M059J (cell line): Measurements from ENCODE around the gene TTC39C. TPM values are rescaled to one million over a fixed set of nuclear protein-coding genes. Genes with fewer than 3 reads are reported as not detected.
"Not testable (repeated sequence)": the region's sequence is repeated elsewhere in the genome, so short reads cannot be mapped to it uniquely, and the experiment has no call there.

Experiments used
- DNase-seq: peaks from one replicate; pipeline ENCODE4 v3.0.0-alpha.2; 2012; ENCODE audit warnings: low read depth
- total RNA-seq: library from RNA; depleted of rRNA; stranded (reverse); fragments of >200 nt; shearing (Covaris generic); gene quantifications from 2 replicates; pipeline ENCODE4 v1.2.3, GENCODE V29; 2014

Gene TTC39C
- total RNA-seq, 1 experiment from 2014 or later = 29.2 TPM

DNA sequence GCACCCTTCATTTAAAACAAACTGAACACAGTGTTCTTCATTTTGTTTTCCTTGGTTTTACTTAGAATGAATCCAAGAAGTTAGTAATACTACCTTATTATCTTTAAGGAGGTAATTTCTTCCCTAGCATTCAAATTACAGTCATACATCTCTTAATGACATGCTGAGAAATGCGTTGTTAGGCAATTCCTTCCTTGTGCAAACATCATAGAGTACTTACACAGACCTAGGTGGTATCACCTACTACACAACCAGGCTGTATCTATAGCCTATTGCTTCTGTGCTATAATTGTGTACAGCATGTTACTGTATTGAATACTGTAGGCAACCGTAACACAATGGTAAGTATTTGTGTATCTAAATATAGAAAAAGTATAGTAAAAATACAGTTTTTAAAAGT, 115.9 kb downstream of the TTC39C start:
- no peak for DNase-seq

DNA sequence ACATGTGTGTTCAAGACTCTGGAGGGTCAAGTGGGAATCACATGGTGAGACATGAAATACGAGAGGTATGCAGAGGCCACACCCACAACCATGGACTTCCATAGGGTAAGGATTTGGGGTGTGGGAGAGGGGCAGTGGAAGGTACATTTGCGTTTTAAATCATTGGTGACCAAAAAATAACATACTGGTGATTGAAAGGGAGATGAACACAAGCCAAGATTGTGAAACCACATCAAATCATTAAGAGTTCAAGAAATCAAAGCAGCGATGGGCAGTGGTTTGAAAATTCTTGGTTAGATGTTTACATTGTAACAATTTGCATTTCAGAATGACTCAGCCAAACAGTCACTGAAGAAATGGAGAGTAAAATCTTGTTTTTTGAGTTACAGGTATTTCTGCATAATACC, 122.4 kb downstream of the TTC39C start:
- DNase-seq = peak; percentile 73

DNA sequence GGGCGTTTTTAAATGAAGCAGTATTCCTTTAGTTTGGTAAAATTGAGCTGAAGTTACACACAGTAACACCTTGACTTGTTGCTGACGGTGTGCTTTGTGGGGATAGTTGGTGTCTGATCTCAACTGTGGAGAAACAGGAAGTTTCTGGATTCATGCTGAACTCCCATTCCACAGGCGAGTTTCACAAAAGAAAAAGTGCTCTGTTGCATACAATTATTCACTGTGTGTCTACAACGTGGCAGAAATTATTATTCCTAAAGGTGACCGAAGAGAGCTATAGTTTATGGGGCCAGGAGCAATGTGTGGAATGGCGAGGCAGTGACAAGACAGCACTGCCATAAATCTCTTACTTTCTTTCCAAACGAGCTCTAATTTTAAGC, 123.8 kb downstream of the TTC39C start:
- DNase-seq = no peak

GRCh38 chr18:24138789-24139616, 124.4 kb downstream of the TTC39C start, which contains the start of gene CABYR:
TSS of gene CABYR (plus strand) at chr18:24139062. CDS start at chr18:24143115, 4,053 bp downstream.
- peak; percentile 90 for DNase-seq

DNA sequence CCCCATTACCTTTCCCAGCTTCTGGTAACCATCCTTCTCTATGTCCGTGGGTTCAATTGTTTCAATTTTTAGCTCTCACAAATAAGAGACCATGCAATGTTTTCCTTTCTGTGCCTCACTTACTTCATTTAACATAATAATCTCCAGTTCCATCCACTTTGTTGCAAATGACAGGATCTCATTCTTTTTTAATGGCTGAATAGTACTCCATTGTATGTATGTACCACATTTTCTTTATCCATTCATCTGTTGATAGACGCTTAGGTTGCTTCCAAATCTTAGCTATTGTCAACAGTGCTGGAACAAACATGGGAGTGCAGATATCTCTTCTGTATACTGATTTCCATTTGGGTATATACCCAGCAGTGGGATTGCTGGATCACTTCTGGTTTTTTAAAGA, 126.1 kb downstream of the TTC39C start:
- DNase-seq = no peak

DNA sequence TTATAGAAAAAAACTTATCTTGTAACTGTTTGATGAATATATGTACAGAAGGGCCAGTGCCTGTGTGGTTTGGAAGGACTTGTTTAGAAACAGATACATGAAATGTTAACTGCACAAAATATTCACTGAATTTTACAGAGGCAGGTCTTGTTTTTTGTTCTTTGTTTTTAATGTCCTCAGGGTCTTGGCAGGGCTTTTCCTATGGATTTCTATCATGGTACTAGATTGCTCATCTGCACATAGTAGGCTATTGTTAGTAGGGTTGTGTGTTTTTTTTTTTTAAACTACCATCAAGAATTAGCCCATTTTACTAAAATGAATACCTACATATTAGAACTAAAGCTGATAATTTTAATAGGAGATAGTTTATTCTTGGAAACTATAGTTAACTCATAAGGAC, 127.8 kb downstream of the TTC39C start:
- DNase-seq = no peak

GRCh38 chr18:24149591-24149990, 135.0 kb downstream of the TTC39C start:
- not testable (repeated sequence) for DNase-seq

GRCh38 chr18:24153397-24153796, 138.8 kb downstream of the TTC39C start:
- no peak for DNase-seq

- no peak for DNase-seq
Measured at GRCh38 chr18:24157855-24158254, 143.3 kb downstream of the TTC39C start.

DNA sequence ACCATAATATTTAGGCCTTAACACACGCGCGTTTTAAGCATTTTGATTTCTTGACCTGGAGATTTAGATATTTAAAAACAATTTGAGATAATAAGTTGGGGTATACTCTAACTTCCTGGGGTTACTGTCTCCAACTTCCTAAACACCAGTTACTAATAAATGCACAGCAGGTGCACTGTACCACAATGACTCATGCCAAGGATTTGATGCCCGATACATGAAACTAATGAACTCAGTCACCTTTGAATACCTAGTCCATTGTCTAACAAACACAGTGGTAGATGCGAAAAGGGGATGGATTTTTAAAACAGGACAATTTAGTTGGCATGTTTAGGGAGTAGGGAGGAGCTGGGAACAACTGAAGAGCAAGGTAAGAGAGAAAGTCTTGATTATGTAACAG, 145.5 kb downstream of the TTC39C start:
- no peak for DNase-seq

GRCh38 chr18:24161304-24161703, 146.8 kb downstream of the TTC39C start:
- DNase-seq = no peak

GRCh38 chr18:24168496-24168895, 153.9 kb downstream of the TTC39C start:
- no peak for DNase-seq

DNA sequence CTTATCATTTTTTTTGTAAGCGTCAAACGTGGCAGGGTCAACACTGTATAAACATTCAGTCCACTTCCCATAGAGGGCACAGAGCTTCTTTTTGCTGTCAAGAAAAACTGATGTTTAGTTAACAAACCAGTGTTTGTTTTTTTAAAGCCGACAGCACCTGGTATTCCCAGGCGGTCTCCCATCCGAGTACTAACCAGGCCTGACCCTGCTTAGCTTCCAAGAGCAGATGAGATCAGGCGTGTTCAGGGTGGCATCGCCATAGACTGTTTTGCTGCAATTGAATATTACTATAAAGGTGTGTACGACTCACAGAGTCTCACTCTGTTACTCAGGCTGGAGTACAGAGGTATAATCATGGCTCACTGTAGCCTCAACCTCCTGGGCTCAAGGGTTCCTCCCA, 155.8 kb downstream of the TTC39C start:
- DNase-seq = no peak

DNA sequence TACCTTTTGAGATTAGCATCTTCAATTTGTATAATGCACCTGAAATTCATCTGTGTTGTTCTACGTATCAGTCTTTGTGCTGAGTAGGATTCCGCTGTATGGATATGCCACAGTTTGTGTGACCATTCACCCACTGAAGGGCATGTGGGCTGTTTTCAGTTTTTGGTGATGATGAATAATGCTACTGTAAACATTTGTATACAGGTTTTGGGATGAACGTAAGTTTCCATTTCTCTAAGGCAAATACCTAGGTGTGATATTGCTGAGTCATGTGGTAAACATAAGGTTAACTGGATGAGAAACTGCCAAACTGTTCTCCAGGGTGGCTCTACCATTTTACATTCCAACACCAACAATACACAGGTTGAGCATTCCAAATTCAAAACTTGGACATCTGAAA, 159.4 kb downstream of the TTC39C start:
- peak; percentile 45 for DNase-seq

DNA sequence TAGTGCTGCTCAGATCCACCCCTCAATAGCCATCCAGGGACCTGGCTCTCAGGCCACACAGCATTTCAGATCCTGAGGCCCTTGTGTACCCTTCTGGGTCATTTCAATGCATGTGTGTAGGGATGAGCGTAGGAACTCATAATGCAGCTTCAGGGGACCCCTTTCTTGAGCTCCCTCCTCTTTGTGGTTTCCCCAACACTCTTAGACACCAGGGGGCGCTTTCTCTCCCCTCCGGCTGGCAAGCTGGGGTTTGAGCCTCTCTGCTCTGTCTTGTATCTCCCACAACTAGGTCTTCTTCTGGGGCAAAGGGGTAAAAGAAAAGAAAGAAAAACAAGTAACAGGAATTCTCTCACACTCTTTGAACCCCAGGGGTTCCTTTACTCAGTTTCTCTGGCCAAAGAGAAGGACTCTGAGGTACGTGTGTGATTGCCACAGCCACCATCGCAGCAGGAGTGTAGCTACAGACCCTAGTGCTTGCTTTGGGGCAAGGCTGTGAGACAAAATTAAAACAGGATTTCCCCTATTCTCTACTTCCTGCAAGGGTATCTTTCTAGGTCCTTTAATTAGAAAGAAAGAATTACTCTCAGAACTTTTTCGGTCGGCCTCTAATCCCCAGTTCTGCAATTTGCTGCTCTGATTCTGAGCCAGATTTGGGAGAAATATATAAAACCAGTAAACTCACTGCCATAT, 162.3 kb downstream of the TTC39C start:
- DNase-seq = peak; percentile 46

- no peak for DNase-seq
Measured at GRCh38 chr18:24177499-24178133, 163.1 kb downstream of the TTC39C start.

DNA sequence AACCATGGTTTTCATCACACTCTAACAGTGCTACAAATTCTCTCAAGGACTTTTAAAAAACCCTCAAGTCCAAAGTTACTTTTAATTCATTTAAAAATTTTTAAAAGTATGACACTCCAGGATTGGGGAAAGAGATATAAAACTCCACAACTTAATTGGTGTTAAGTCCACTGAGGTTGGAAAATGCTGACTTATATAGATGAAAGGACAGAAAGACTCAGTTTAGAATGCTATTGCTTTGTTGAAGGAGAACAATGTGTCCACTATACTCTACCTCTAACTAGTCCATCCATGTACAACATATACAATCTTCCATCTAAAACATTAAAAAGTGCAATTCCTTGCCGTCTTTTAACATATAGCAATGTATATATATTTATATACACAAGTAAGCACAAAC, 165.5 kb downstream of the TTC39C start:
- no peak for DNase-seq

DNA sequence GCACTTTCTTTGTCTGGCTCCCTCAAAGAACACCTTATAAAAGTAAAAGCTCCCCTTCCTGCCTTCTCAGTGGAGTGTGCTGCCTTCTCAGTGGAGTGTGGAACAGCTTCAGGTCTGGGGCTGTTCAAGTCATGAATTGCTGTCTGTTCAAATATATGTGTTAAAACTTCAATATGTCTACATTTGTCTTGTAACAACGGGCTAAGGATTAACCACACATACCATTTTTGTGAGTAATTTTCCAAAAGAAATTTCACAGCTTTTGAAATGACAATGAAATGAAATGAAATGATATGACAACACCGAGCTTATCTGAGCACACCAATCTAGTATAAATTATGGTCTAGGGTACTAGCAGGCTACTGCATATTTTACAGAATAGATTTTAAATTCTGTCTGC, 167.3 kb downstream of the TTC39C start:
- peak; percentile 35 for DNase-seq
